ENCODE results near the gene STX1B.

DNA sequence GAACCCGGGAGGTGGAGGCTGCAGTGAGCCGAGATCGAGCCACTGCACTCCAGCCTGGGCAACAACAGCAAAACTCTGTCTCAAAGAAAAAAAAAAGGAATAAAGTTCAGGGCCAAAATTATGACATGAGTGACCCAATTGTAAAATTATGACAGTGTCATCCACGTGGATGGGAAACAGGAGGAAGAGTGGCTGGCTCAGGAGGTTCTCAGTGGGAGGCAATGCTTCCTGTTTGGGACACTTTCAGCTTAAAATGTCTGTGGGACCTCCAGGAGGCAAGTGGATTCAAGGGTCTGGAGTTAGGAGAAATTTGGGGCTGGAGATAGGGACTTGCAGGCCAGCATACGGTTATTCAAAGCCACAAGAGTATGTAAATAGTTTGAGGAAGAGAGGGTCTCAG, 14.9 kb upstream of the STX1B start:
- TF ChIP-seq FOXJ3 (CRISPR knock-in tag; IDR thresholded peaks at IDR 0.05; ENCODE audit: borderline replicate concordance), result no peak
- no peak for TF ChIP-seq ETV6 (CRISPR knock-in tag; IDR thresholded peaks at IDR 0.05)
- TF ChIP-seq CREB1 (CRISPR knock-in tag; IDR thresholded peaks at IDR 0.05), result no peak

Data from WTC11 (cell line).